ENCODE measurements around the gene CD320. TPM values are rescaled to one million over a fixed set of nuclear protein-coding genes. Genes with fewer than 3 reads are reported as not detected.
"Not testable (repeated sequence)": the region's sequence is repeated elsewhere in the genome, so short reads cannot be mapped to it uniquely, and the experiment has no call there.

The CD320 gene
- total and polyA plus RNA-seq, 2 experiments from 2014 or later: 87.0 to 124 TPM

- H3K4me1 ChIP-seq (ENCODE audit: insufficient read depth); H3K79me2 ChIP-seq (replicated peaks; ENCODE audit: insufficient read depth); H3K4me3 Mint-ChIP-seq; H3F3A ChIP-seq (replicated peaks; ENCODE audit: low read depth); H3K27ac Mint-ChIP-seq; H3K9me3 Mint-ChIP-seq; H3K27me3 Mint-ChIP-seq (ENCODE audit: insufficient read depth, low read depth, poor library complexity); H3K27ac ChIP-seq (ENCODE audit: low read depth); DNase-seq (ENCODE audit: low spot score); H3K36me3 Mint-ChIP-seq (ENCODE audit: low read depth); H3K9me2 ChIP-seq (ENCODE audit: insufficient read depth); H3K36me3 ChIP-seq (ENCODE audit: insufficient read depth); H4K20me1 ChIP-seq (replicated peaks; ENCODE audit: insufficient read depth); H3K27me3 ChIP-seq (ENCODE audit: insufficient read depth): not testable (repeated sequence)
- H3K4me3 ChIP-seq: peak overlapping the region; percentile 39; the same call in 1 of the 2 replicates
- H2AFZ ChIP-seq: peak overlapping the region; percentile 95; the same call in 1 of the 2 replicates
- peak overlapping the region; percentile 72 for H3K4me2 ChIP-seq
- peak; percentile 32 for ATAC-seq
- peaks cover 16% of the 10 kb centered on the region for H3K4me1 Mint-ChIP-seq
Measured at GRCh38 chr19:8352845-8353244, 44.7 kb upstream of the CD320 start.

- H3K4me3 Mint-ChIP-seq: peak overlapping the region; percentile 57
- H3K27ac ChIP-seq (ENCODE audit: low read depth): peak overlapping the region; percentile 10; the same call in 1 of the 2 replicates
- TF ChIP-seq EZH2 (IDR thresholded peaks at IDR 0.05; ENCODE audit: low read depth, unreplicated experiment): no peak
- no peak for TF ChIP-seq JUNB (IDR thresholded peaks at IDR 0.05; ENCODE audit: unreplicated experiment)
- no peak for TF ChIP-seq REST (IDR thresholded peaks at IDR 0.05; ENCODE audit: unreplicated experiment)
- TF ChIP-seq, protein P1, sequence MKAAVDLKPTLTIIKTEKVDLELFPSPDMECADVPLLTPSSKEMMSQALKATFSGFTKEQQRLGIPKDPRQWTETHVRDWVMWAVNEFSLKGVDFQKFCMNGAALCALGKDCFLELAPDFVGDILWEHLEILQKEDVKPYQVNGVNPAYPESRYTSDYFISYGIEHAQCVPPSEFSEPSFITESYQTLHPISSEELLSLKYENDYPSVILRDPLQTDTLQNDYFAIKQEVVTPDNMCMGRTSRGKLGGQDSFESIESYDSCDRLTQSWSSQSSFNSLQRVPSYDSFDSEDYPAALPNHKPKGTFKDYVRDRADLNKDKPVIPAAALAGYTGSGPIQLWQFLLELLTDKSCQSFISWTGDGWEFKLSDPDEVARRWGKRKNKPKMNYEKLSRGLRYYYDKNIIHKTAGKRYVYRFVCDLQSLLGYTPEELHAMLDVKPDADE (IDR thresholded peaks at IDR 0.05): no peak
- no peak for TF ChIP-seq ZNF114 (CRISPR knock-in tag; IDR thresholded peaks at IDR 0.05)
- no peak for TF ChIP-seq CTCF (conservative IDR thresholded peaks at IDR 0.05; ENCODE audit: low read depth in 2 of 2)
- TF ChIP-seq, protein P2, sequence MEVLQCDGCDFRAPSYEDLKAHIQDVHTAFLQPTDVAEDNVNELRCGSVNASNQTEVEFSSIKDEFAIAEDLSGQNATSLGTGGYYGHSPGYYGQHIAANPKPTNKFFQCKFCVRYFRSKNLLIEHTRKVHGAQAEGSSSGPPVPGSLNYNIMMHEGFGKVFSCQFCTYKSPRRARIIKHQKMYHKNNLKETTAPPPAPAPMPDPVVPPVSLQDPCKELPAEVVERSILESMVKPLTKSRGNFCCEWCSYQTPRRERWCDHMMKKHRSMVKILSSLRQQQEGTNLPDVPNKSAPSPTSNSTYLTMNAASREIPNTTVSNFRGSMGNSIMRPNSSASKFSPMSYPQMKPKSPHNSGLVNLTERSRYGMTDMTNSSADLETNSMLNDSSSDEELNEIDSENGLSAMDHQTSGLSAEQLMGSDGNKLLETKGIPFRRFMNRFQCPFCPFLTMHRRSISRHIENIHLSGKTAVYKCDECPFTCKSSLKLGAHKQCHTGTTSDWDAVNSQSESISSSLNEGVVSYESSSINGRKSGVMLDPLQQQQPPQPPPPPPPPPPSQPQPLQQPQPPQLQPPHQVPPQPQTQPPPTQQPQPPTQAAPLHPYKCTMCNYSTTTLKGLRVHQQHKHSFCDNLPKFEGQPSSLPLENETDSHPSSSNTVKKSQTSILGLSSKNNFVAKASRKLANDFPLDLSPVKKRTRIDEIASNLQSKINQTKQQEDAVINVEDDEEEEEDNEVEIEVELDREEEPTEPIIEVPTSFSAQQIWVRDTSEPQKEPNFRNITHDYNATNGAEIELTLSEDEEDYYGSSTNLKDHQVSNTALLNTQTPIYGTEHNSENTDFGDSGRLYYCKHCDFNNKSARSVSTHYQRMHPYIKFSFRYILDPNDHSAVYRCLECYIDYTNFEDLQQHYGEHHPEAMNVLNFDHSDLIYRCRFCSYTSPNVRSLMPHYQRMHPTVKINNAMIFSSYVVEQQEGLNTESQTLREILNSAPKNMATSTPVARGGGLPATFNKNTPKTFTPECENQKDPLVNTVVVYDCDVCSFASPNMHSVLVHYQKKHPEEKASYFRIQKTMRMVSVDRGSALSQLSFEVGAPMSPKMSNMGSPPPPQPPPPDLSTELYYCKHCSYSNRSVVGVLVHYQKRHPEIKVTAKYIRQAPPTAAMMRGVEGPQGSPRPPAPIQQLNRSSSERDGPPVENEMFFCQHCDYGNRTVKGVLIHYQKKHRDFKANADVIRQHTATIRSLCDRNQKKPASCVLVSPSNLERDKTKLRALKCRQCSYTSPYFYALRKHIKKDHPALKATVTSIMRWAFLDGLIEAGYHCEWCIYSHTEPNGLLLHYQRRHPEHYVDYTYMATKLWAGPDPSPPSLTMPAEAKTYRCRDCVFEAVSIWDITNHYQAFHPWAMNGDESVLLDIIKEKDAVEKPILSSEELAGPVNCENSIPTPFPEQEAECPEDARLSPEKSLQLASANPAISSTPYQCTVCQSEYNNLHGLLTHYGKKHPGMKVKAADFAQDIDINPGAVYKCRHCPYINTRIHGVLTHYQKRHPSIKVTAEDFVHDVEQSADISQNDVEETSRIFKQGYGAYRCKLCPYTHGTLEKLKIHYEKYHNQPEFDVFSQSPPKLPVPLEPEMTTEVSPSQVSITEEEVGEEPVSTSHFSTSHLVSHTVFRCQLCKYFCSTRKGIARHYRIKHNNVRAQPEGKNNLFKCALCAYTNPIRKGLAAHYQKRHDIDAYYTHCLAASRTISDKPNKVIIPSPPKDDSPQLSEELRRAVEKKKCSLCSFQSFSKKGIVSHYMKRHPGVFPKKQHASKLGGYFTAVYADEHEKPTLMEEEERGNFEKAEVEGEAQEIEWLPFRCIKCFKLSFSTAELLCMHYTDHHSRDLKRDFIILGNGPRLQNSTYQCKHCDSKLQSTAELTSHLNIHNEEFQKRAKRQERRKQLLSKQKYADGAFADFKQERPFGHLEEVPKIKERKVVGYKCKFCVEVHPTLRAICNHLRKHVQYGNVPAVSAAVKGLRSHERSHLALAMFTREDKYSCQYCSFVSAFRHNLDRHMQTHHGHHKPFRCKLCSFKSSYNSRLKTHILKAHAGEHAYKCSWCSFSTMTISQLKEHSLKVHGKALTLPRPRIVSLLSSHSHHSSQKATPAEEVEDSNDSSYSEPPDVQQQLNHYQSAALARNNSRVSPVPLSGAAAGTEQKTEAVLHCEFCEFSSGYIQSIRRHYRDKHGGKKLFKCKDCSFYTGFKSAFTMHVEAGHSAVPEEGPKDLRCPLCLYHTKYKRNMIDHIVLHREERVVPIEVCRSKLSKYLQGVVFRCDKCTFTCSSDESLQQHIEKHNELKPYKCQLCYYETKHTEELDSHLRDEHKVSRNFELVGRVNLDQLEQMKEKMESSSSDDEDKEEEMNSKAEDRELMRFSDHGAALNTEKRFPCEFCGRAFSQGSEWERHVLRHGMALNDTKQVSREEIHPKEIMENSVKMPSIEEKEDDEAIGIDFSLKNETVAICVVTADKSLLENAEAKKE (CRISPR knock-in tag; IDR thresholded peaks at IDR 0.05): no peak
Measured at GRCh38 chr19:8352134-8352827, 44.1 kb upstream of the CD320 start.

More at GRCh38 chr19:8352134-8352827, 44.1 kb upstream of the CD320 start:
- peaks cover 19% of the 10 kb centered on the region for H3K4me1 Mint-ChIP-seq
- Histone ChIP-seq H3K4me1 (ENCODE audit: insufficient read depth) (peaks cover 5% of the 10 kb centered on the region; the same call in 1 of the 2 replicates), H4K20me1 (replicated peaks; ENCODE audit: insufficient read depth) (no peaks in the 10 kb centered on the region), H2AFZ (peak overlapping the region; percentile 95), H3K27me3 (ENCODE audit: insufficient read depth) (no peaks in the 10 kb centered on the region), H3K79me2 (replicated peaks; ENCODE audit: insufficient read depth) (no peaks in the 10 kb centered on the region), H3K4me3 (peak overlapping the region; percentile 39), H3K4me2 (peak overlapping the region; percentile 72), H3K36me3 (ENCODE audit: insufficient read depth) (no peaks in the 10 kb centered on the region), H3K9me2 (ENCODE audit: insufficient read depth) (no peaks in the 10 kb centered on the region), H3F3A (replicated peaks; ENCODE audit: low read depth) (peaks cover 6% of the 10 kb centered on the region; the same call in 1 of the 2 replicates)
- DNase-seq (ENCODE audit: low spot score) (peak; percentile 52), ATAC-seq (peak; percentile 43)
- H3K27ac Mint-ChIP-seq: peak overlapping the region; percentile 40; the same call in 1 of the 2 replicates
- H3K36me3 Mint-ChIP-seq (ENCODE audit: low read depth): no peaks in the 10 kb centered on the region
- no peaks in the 10 kb centered on the region; the same call in 2 of the 3 replicates for H3K9me3 Mint-ChIP-seq
- peaks cover 8% of the 10 kb centered on the region for H3K27me3 Mint-ChIP-seq (ENCODE audit: insufficient read depth, low read depth, poor library complexity)
